WTC11 (cell line): ENCODE data around the gene CLMN. TPM values are rescaled to one million over a fixed set of nuclear protein-coding genes. Genes with fewer than 3 reads are reported as not detected.

Source experiments
- ATAC-seq: fragments of 200-7000 bp; cut with Tn5 transposase; 2 replicates; pipeline ENCODE4 v1.10.0; 2021; ENCODE audit warnings: mild to moderate bottlenecking, moderate library complexity
- CTCF ChIA-PET: fragments of 300-600 bp; sonication (Branson Sonifier 250); formaldehyde crosslinking; loops from one replicate; lab custom pipeline; 2021; ENCODE audit warnings: antibody characterized with exemption; lab: Charles Lee
- POLR2A ChIA-PET: fragments of 350-600 bp; sonication (Branson Sonifier 250); formaldehyde crosslinking; loops from one replicate; lab custom pipeline; 2021; ENCODE audit warnings: antibody characterized with exemption; lab: Charles Lee
- DNase-seq: peaks from one replicate; pipeline ENCODE4 v3.0.0; 2021; ENCODE audit warnings: low spot score
- H3K27ac Mint-ChIP-seq: 2 replicates; pipeline ENCODE4 v1.8.0; 2021; ENCODE audit warnings: mixed read lengths
- H3K27me3 Mint-ChIP-seq: 2 replicates; pipeline ENCODE4 v1.8.0; 2021; ENCODE audit warnings: low read depth, mild to moderate bottlenecking, moderate library complexity, mixed read lengths
- H3K36me3 Mint-ChIP-seq: 2 replicates; pipeline ENCODE4 v1.8.0; 2021; ENCODE audit warnings: mixed read lengths
- H3K4me1 Mint-ChIP-seq: 2 replicates; pipeline ENCODE4 v1.8.0; 2022; ENCODE audit warnings: mixed read lengths
- H3K4me3 Mint-ChIP-seq: 2 replicates; pipeline ENCODE4 v1.8.0; 2021; ENCODE audit warnings: mild to moderate bottlenecking, moderate library complexity, mixed read lengths
- H3K9me3 Mint-ChIP-seq: 2 replicates; pipeline ENCODE4 v1.8.0; 2021; ENCODE audit warnings: mixed read lengths
- CDX4 ChIP-seq: fragments of 250-450 bp; sonication (Bioruptor Pico); IDR thresholded peaks from 2 replicates; pipeline ENCODE4 v1.9.0; 2021; ENCODE audit warnings: moderate library complexity, mild to moderate bottlenecking, inconsistent platforms, borderline replicate concordance
- IRF2 ChIP-seq: sonication (generic); formaldehyde crosslinking; IDR thresholded peaks from 2 replicates; pipeline ENCODE4 v1.8.0; 2022; ENCODE audit warnings: low read depth, missing genetic modification reagents, borderline replicate concordance
- SOX15 ChIP-seq: fragments of 250-450 bp; sonication (Bioruptor Pico); IDR thresholded peaks from 2 replicates; pipeline ENCODE4 v1.9.0; 2021; ENCODE audit warnings: mild to moderate bottlenecking
- ZNF281 ChIP-seq: sonication (generic); formaldehyde crosslinking; IDR thresholded peaks from 2 replicates; pipeline ENCODE4 v1.8.0; 2023; ENCODE audit warnings: mild to moderate bottlenecking, missing genetic modification reagents
- ZNF317 ChIP-seq: sonication (generic); formaldehyde crosslinking; IDR thresholded peaks from 2 replicates; pipeline ENCODE4 v1.8.1; 2023; ENCODE audit warnings: low read depth, mild to moderate bottlenecking, moderate library complexity, missing genetic modification reagents, borderline replicate concordance
- ZSCAN18 ChIP-seq: fragments of 250-450 bp; sonication (Bioruptor Pico); IDR thresholded peaks from 2 replicates; pipeline ENCODE4 v2.1.2; 2022; ENCODE audit warnings: mild to moderate bottlenecking, moderate library complexity
- total RNA-seq: library from RNA; stranded (reverse); gene quantifications from 3 replicates; pipeline ENCODE4 v1.2.3, GENCODE V29; 2021
- TF ChIP-seq, protein P1 (sequence below): sonication (generic); formaldehyde crosslinking; IDR thresholded peaks from 2 replicates; pipeline ENCODE4 v1.8.1; 2023; ENCODE audit warnings: mild to moderate bottlenecking, moderate library complexity, missing genetic modification reagents
- TF ChIP-seq, protein P2 (sequence below): sonication (generic); formaldehyde crosslinking; IDR thresholded peaks from 2 replicates; pipeline ENCODE4 v1.8.1; 2023; ENCODE audit warnings: mild to moderate bottlenecking, missing genetic modification reagents, moderate library complexity
- TF ChIP-seq, protein P3 (sequence below): sonication (generic); formaldehyde crosslinking; IDR thresholded peaks from 2 replicates; pipeline ENCODE4 v1.8.1; 2022; ENCODE audit warnings: mild to moderate bottlenecking, missing genetic modification reagents, moderate library complexity, borderline replicate concordance
- TF ChIP-seq, protein P4 (sequence below): sonication (generic); formaldehyde crosslinking; IDR thresholded peaks from 2 replicates; pipeline ENCODE4 v1.8.0; 2023; ENCODE audit warnings: missing genetic modification reagents, mild to moderate bottlenecking, borderline replicate concordance

The CLMN gene
- total RNA-seq, 1 experiment from 2014 or later, result 12.2 TPM

- TF ChIP-seq, protein P1, sequence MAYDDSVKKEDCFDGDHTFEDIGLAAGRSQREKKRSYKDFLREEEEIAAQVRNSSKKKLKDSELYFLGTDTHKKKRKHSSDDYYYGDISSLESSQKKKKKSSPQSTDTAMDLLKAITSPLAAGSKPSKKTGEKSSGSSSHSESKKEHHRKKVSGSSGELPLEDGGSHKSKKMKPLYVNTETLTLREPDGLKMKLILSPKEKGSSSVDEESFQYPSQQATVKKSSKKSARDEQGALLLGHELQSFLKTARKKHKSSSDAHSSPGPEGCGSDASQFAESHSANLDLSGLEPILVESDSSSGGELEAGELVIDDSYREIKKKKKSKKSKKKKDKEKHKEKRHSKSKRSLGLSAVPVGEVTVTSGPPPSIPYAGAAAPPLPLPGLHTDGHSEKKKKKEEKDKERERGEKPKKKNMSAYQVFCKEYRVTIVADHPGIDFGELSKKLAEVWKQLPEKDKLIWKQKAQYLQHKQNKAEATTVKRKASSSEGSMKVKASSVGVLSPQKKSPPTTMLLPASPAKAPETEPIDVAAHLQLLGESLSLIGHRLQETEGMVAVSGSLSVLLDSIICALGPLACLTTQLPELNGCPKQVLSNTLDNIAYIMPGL, result no peak
- TF ChIP-seq ZNF281 (CRISPR knock-in tag) (no peak), CDX4 (CRISPR knock-in tag) (no peak), SOX15 (CRISPR knock-in tag) (no peak), ZNF317 (no peak), IRF2 (CRISPR knock-in tag) (no peak)
- TF ChIP-seq, protein P2, sequence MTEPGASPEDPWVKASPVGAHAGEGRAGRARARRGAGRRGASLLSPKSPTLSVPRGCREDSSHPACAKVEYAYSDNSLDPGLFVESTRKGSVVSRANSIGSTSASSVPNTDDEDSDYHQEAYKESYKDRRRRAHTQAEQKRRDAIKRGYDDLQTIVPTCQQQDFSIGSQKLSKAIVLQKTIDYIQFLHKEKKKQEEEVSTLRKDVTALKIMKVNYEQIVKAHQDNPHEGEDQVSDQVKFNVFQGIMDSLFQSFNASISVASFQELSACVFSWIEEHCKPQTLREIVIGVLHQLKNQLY (CRISPR knock-in tag), result no peak
Observed at GRCh38 chr14:95293449-95293848, 26.3 kb downstream of the CLMN start (continued).

DNA sequence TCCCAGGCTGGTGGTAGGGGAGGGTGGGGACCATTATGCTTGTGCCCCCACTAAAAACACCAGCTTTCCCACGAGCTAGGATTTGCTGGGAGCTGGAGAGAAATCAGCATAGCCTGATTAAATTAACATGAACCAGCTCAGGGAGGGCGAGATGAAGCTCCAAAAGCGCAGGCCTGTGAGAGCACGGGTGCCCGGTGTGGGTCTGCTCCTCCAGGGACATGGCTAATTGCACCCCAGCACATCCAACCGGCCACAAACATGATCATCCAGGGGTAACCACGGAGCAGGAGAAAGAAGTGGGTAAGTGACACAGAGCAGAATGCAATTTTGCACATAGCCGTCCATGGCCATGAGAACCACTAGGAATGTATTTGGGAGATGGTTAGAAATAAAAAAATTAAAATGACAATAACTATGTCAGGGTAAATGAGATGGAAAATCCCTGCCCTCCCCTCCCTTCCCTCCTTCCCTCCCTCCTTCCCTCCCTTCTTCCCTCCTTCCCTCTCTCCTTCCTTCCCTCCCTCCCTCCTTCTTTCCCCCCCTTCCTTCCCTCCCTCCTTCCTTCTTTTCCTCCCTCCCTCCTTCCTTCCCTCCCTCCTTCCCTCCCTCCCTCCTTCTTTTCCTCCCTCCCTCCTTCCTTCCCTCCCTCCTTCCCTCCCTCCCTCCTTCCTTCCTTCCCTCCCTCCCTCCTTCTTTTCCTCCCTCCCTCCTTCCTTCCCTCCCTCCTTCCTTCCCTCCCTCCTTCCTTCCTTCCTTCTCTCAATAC is 26.9 kb downstream of the CLMN start:
- H3K4me1 Mint-ChIP-seq, result peaks cover 40% of the 10 kb centered on the region
- H3K9me3 Mint-ChIP-seq, result peaks cover 22% of the 10 kb centered on the region
- CTCF ChIA-PET, result no interaction called here
- no peak overlapping the region for H3K4me3 Mint-ChIP-seq
- no peak for ATAC-seq
- POLR2A ChIA-PET, result no interaction called here
- peaks cover 15% of the 10 kb centered on the region for H3K36me3 Mint-ChIP-seq
- no peaks in the 10 kb centered on the region for H3K27me3 Mint-ChIP-seq
- peak overlapping the region; percentile 68 for H3K27ac Mint-ChIP-seq
- TF ChIP-seq ZSCAN18, result no peak
- TF ChIP-seq, protein P3, sequence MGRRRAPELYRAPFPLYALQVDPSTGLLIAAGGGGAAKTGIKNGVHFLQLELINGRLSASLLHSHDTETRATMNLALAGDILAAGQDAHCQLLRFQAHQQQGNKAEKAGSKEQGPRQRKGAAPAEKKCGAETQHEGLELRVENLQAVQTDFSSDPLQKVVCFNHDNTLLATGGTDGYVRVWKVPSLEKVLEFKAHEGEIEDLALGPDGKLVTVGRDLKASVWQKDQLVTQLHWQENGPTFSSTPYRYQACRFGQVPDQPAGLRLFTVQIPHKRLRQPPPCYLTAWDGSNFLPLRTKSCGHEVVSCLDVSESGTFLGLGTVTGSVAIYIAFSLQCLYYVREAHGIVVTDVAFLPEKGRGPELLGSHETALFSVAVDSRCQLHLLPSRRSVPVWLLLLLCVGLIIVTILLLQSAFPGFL, result no peak
- TF ChIP-seq, protein P4, sequence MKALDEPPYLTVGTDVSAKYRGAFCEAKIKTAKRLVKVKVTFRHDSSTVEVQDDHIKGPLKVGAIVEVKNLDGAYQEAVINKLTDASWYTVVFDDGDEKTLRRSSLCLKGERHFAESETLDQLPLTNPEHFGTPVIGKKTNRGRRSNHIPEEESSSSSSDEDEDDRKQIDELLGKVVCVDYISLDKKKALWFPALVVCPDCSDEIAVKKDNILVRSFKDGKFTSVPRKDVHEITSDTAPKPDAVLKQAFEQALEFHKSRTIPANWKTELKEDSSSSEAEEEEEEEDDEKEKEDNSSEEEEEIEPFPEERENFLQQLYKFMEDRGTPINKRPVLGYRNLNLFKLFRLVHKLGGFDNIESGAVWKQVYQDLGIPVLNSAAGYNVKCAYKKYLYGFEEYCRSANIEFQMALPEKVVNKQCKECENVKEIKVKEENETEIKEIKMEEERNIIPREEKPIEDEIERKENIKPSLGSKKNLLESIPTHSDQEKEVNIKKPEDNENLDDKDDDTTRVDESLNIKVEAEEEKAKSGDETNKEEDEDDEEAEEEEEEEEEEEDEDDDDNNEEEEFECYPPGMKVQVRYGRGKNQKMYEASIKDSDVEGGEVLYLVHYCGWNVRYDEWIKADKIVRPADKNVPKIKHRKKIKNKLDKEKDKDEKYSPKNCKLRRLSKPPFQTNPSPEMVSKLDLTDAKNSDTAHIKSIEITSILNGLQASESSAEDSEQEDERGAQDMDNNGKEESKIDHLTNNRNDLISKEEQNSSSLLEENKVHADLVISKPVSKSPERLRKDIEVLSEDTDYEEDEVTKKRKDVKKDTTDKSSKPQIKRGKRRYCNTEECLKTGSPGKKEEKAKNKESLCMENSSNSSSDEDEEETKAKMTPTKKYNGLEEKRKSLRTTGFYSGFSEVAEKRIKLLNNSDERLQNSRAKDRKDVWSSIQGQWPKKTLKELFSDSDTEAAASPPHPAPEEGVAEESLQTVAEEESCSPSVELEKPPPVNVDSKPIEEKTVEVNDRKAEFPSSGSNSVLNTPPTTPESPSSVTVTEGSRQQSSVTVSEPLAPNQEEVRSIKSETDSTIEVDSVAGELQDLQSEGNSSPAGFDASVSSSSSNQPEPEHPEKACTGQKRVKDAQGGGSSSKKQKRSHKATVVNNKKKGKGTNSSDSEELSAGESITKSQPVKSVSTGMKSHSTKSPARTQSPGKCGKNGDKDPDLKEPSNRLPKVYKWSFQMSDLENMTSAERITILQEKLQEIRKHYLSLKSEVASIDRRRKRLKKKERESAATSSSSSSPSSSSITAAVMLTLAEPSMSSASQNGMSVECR (CRISPR knock-in tag), result no peak
- no peak for TF ChIP-seq ZNF317
- DNase-seq, result no peak
